Activated CD4-positive, CD25-positive, alpha-beta regulatory T cell treated with anti-CD3 and anti-CD28 coated beads, Interleukin-2, amount 50 U/mL, for 24 hours (primary cell): ENCODE data around the gene ZNF143.

Experiments used
- ATAC-seq, 2 donors: fragments of 150-1000 bp; cut with Tn5 transposase; one replicate each; pipeline ENCODE4 v1.10.0; 2021; ENCODE audit warnings: mild to moderate bottlenecking in 1 of 2, moderate library complexity in 1 of 2

Gene ZNF143

GRCh38 chr11:9576701-9577381 lies 116.0 kb downstream of the ZNF143 start:
- no peak for ATAC-seq

GRCh38 chr11:9577556-9577955 lies 116.7 kb downstream of the ZNF143 start:
- ATAC-seq, result no peak
